HCT116 (cell line): ENCODE results near the gene AGPAT2. TPM values are rescaled to one million over a fixed set of nuclear protein-coding genes. Genes with fewer than 3 reads are reported as not detected.

Experiments used
- ATAC-seq: fragments of 200-7000 bp; cut with Tn5 transposase; 2 replicates; pipeline ENCODE4 v1.9.1; 2020; ENCODE audit warnings: mild to moderate bottlenecking, moderate library complexity
- BruUV-seq: library from RNA; stranded (reverse); fragments of 400-500 nt; replicated peaks from 2 replicates; lab custom pipeline; 2021; lab: Mats Ljungman, UMichigan
- CTCF ChIA-PET: fragments of 300-600 bp; sonication (Branson Sonifier 250); formaldehyde crosslinking; loops from one replicate; lab custom pipeline; 2021; ENCODE audit warnings: antibody characterized with exemption; lab: Charles Lee
- POLR2A ChIA-PET: fragments of 300-600, 350-600 bp; sonication (Branson Sonifier 250); formaldehyde crosslinking; loops from one replicate; lab custom pipeline; 2021; ENCODE audit warnings: antibody characterized with exemption; lab: Charles Lee
- RAD21 ChIA-PET, 2 experiments: fragments of 300-600 bp; sonication (Branson Sonifier 250); formaldehyde crosslinking; loops; one replicate each; lab custom pipeline; 2023; ENCODE audit warnings: low total read pairs in 2 of 2; ENCODE audit not compliant: uncharacterized antibody in 2 of 2, unreplicated experiment in 2 of 2, low non-redundant PET in 1 of 2; lab: Charles Lee
- DNase-seq: peaks from one replicate; pipeline ENCODE4 v3.0.0-alpha.2; 2010; ENCODE audit warnings: low read depth, low spot score
- H2AFZ ChIP-seq: fragments of 200-600 bp; shearing (Covaris generic), sonication (generic); 2 replicates; pipeline ENCODE4 v1.6.1; 2017; ENCODE audit warnings: low read depth, mixed run types, mixed read lengths, antibody characterized with exemption, low read length; ENCODE audit not compliant: poor library complexity, severe bottlenecking
- H3K27ac ChIP-seq: 2 replicates; pipeline ENCODE4 v1.5.1; 2012; ENCODE audit warnings: low read depth, low read length
- H3K27me3 ChIP-seq: fragments of 200-600 bp; sonication (generic); 2 replicates; pipeline ENCODE4 v1.6.1; 2016; ENCODE audit warnings: mixed run types, low read length, mixed read lengths; ENCODE audit not compliant: insufficient read depth
- H3K36me3 ChIP-seq, 2 experiments: fragments of 200-500 bp in 1 of 2; fragments of 200-600 bp in 1 of 2; sonication (Bioruptor generic) in 1 of 2; sonication (generic) in 1 of 2; 2 replicates each; pipeline versions ENCODE4 v1.5.1 to v1.6.1; 2014 to 2016; ENCODE audit warnings: low read length in 2 of 2, inconsistent platforms in 1 of 2, mixed read lengths in 1 of 2, mixed run types in 1 of 2; ENCODE audit not compliant: insufficient read depth in 2 of 2, control insufficient read depth in 1 of 2
- H3K4me1 ChIP-seq, 2 experiments: fragments of 200-600 bp in 1 of 2; sonication (generic) in 1 of 2; 2 replicates each; pipeline versions ENCODE4 v1.5.1 to v1.6.1; 2012 to 2017; ENCODE audit warnings: low read length in 2 of 2, inconsistent platforms in 1 of 2, mild to moderate bottlenecking in 1 of 2, mixed read lengths in 1 of 2, mixed run types in 1 of 2, moderate library complexity in 1 of 2; ENCODE audit not compliant: insufficient read depth in 2 of 2, control insufficient read depth in 1 of 2
- H3K4me2 ChIP-seq: fragments of 200-600 bp; sonication (generic); 2 replicates; pipeline ENCODE4 v1.6.1; 2017; ENCODE audit warnings: mixed run types, low read length, mixed read lengths
- H3K4me3 ChIP-seq, 2 experiments: fragments of 200-600 bp in 1 of 2; sonication (generic) in 1 of 2; replicated peaks in 1 of 2; 2 replicates each; pipeline ENCODE4 v1.5.1; 2011 to 2016; ENCODE audit warnings: low read length in 2 of 2, control low read depth in 1 of 2, low read depth in 1 of 2, mild to moderate bottlenecking in 1 of 2, mixed read lengths in 1 of 2, mixed run types in 1 of 2
- H3K79me2 ChIP-seq: fragments of 200-600 bp; sonication (generic); 2 replicates; pipeline ENCODE4 v1.6.1; 2017; ENCODE audit warnings: mild to moderate bottlenecking, mixed run types, low read length, moderate library complexity, mixed read lengths; ENCODE audit not compliant: insufficient read depth
- H3K9ac ChIP-seq: fragments of 200-600 bp; sonication (generic); 2 replicates; pipeline ENCODE4 v1.6.1; 2016; ENCODE audit warnings: low read length, mixed read lengths
- H3K9me2 ChIP-seq: fragments of 200-600 bp; sonication (generic), shearing (Covaris generic); 2 replicates; pipeline ENCODE4 v1.6.1; 2017; ENCODE audit warnings: mixed run types, mild to moderate bottlenecking, moderate library complexity; ENCODE audit not compliant: insufficient read depth
- H3K9me3 ChIP-seq, 2 experiments: fragments of 200-500 bp in 1 of 2; fragments of 200-600 bp in 1 of 2; sonication (Bioruptor generic) in 1 of 2; sonication (generic) in 1 of 2; 2 replicates each; pipeline ENCODE4 v1.6.1; 2014 to 2017; ENCODE audit warnings: low read length in 2 of 2, mixed read lengths in 2 of 2, inconsistent platforms in 1 of 2, low read depth in 1 of 2, mild to moderate bottlenecking in 1 of 2, mixed run types in 1 of 2, moderate library complexity in 1 of 2; ENCODE audit not compliant: control insufficient read depth in 1 of 2, insufficient read depth in 1 of 2
- H4K20me1 ChIP-seq: fragments of 200-600 bp; sonication (generic), shearing (Covaris generic); 2 replicates; pipeline ENCODE4 v1.6.1; 2017; ENCODE audit warnings: mixed run types, mild to moderate bottlenecking, moderate library complexity; ENCODE audit not compliant: insufficient read depth
- EGR1 ChIP-seq: IDR thresholded peaks from 2 replicates; pipeline ENCODE4 v1.6.1; 2012; ENCODE audit warnings: low read depth
- ELF1 ChIP-seq: IDR thresholded peaks from 2 replicates; pipeline ENCODE4 v1.6.1; 2012; ENCODE audit warnings: low read depth, borderline replicate concordance
- EZH2phosphoT487 ChIP-seq: fragments of 200-600 bp; IDR thresholded peaks from 2 replicates; pipeline ENCODE4 v1.6.1; 2018; ENCODE audit warnings: antibody characterized with exemption, borderline replicate concordance
- FOSL1 ChIP-seq: IDR thresholded peaks from 2 replicates; pipeline ENCODE4 v1.6.1; 2012; ENCODE audit warnings: low read depth
- POLR2A ChIP-seq: IDR thresholded peaks from 2 replicates; pipeline ENCODE4 v1.7.0; 2011; ENCODE audit warnings: borderline replicate concordance; ENCODE audit not compliant: insufficient read depth, insufficient read length; ENCODE audit errors: extremely low read depth
- POLR2AphosphoS5 ChIP-seq: IDR thresholded peaks from 2 replicates; pipeline ENCODE4 v1.6.1; 2011; ENCODE audit warnings: mild to moderate bottlenecking, low read depth, low read length, moderate library complexity
- SIN3A ChIP-seq: IDR thresholded peaks from 2 replicates; pipeline ENCODE4 v1.6.1; 2012; ENCODE audit warnings: low read depth
- SRF ChIP-seq: IDR thresholded peaks from 2 replicates; pipeline ENCODE4 v1.6.1; 2012; ENCODE audit warnings: low read depth
- ZBTB33 ChIP-seq: IDR thresholded peaks from 2 replicates; pipeline ENCODE4 v1.6.1; 2011; ENCODE audit warnings: mild to moderate bottlenecking, low read length, moderate library complexity; ENCODE audit not compliant: insufficient replicate concordance; ENCODE audit errors: extremely low read depth
- intact Hi-C: fragments of 100-400 bp; cut with micrococcal nuclease; formaldehyde crosslinking; loops from 2 replicates; pipeline ENCODE4 v1.10.0; 2022
- total RNA-seq: library from RNA; stranded (reverse); gene quantifications from one replicate; pipeline ENCODE4 v1.2.1, GENCODE V29; 2021; ENCODE audit not compliant: unreplicated experiment

AGPAT2 gene
- total RNA-seq, 1 experiment from 2014 or later = 86.0 TPM

DNA sequence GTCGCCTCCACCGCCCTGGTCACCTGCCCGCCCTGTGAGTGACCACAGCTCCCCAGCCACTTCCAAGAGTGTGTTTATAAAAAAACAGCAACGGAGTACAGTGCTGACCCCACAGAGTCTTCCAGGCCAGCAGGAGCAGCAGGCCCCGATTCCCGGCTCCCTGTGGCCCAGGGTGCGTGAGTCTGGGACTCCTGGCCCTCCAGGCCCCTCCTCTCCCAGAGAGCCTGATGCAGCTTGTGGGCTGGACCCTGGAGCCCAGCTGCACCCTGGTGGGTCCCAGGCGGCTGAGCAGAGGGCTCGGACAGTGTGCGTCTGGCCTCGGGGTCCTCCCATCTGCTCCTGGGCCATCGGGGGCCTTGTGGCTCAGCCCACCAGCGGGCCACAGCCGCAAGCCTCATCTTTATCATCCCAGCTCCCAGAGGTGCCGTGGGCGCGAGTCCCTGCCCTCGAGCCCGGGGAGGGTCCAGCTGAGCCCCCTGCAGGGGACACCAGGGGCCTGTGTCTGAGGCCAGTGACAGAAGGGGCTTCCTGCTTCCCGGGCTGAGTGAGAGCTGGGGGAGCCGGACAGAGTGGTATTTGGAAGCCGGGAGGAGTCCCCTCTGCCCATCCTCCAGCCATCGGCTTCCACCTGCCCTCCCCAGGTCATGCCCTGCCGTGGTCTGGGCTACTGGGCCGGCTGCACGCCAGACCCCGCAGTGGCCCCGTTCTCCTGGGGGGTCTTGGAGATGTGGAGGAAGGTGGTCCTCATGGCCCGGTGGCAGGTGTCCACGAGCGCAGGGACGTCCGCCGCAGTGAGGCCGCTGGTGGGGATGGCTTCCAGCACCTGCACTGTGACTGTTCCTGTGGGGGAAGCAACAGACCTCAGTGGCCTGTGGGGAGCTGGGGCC is 13.9 kb downstream of the AGPAT2 start:
- TF ChIP-seq EZH2phosphoT487 = no peak
- TF ChIP-seq, all 23 proteins: peak for 0
- Histone ChIP-seq H3K4me1 (peaks cover 0 to 33% of the 10 kb centered on the region in 2 experiments; a peak in 2 of 4 replicates), H4K20me1 (no peaks in the 10 kb centered on the region), H3K9ac (no peak overlapping the region), H3K4me3 (no peak overlapping the region), H3K4me2 (no peak overlapping the region), H3K27ac (peak overlapping the region; percentile 10; the same call in 1 of the 2 replicates), H2AFZ (no peak overlapping the region), H3K79me2 (0 out of 2 replicates have a peak, but pooled peaks cover 1% of the 10 kb centered on the region), H3K9me3 (no peaks in the 10 kb centered on the region), H3K9me2 (no peaks in the 10 kb centered on the region), H3K36me3 (peaks cover 0 to 7% of the 10 kb centered on the region in 2 experiments; a peak in 2 of 4 replicates), H3K27me3 (no peaks in the 10 kb centered on the region)
- CTCF ChIA-PET = interaction anchor here (1.1 to 2.3 kb wide), 3 partner anchors 8 to 310 kb away, joined by 3 to 18 read pairs (median 4); partner anchors contain the start of gene DNLZ
- ATAC-seq = no peak
- no peak for DNase-seq
- POLR2A ChIA-PET = no interaction called here
- RAD21 ChIA-PET = no interaction called here
- intact Hi-C loops = no loop called here
- TSS peak; percentile 69 for BruUV-seq

- H2AFZ ChIP-seq = no peak overlapping the region
- H3K9me3 ChIP-seq = no peaks in the 10 kb centered on the region
- BruUV-seq = no TSS peak
- no peaks in the 10 kb centered on the region for H3K9me2 ChIP-seq
- peak overlapping the region; percentile 10; the same call in 1 of the 2 replicates for H3K27ac ChIP-seq
- no peaks in the 10 kb centered on the region for H3K79me2 ChIP-seq
- ATAC-seq (no peak), DNase-seq (no peak)
- H3K36me3 ChIP-seq = peaks cover 0 to 7% of the 10 kb centered on the region in 2 experiments; a peak in 2 of 4 replicates
- no peak overlapping the region for H3K9ac ChIP-seq
- no peaks in the 10 kb centered on the region for H3K27me3 ChIP-seq
- RAD21 ChIA-PET = no interaction called here
- peaks cover 0 to 34% of the 10 kb centered on the region in 2 experiments; a peak in 2 of 4 replicates for H3K4me1 ChIP-seq
- H3K4me2 ChIP-seq = no peak overlapping the region
- CTCF ChIA-PET = interaction anchor here (1.1 to 2.3 kb wide), 4 partner anchors 9 to 310 kb away, joined by 3 to 18 read pairs (median 6); partner anchors contain the start of gene DNLZ
- no peak overlapping the region for H3K4me3 ChIP-seq
- TF ChIP-seq EGR1 = no peak
- TF ChIP-seq ZBTB33 = no peak
- no peak for TF ChIP-seq SRF
- no peak for TF ChIP-seq ELF1
- no peak for TF ChIP-seq FOSL1
- TF ChIP-seq POLR2AphosphoS5 = no peak; the same call in none of the 2 replicates
- TF ChIP-seq SIN3A = no peak
- no peak for TF ChIP-seq POLR2A
- TF ChIP-seq EZH2phosphoT487 = no peak
- no peaks in the 10 kb centered on the region for H4K20me1 ChIP-seq
- intact Hi-C loops = no loop called here
- POLR2A ChIA-PET = interaction anchor here (1.5 kb wide), 1 partner anchor 21 kb away, joined by 5 read pairs; no protein-coding TSS in a partner anchor
These were observed 14.7 kb downstream of the AGPAT2 start for GRCh38 chr9:136672431-136673087.
